ENCODE results near the gene KLHL34.

KLHL34 gene, protein sequence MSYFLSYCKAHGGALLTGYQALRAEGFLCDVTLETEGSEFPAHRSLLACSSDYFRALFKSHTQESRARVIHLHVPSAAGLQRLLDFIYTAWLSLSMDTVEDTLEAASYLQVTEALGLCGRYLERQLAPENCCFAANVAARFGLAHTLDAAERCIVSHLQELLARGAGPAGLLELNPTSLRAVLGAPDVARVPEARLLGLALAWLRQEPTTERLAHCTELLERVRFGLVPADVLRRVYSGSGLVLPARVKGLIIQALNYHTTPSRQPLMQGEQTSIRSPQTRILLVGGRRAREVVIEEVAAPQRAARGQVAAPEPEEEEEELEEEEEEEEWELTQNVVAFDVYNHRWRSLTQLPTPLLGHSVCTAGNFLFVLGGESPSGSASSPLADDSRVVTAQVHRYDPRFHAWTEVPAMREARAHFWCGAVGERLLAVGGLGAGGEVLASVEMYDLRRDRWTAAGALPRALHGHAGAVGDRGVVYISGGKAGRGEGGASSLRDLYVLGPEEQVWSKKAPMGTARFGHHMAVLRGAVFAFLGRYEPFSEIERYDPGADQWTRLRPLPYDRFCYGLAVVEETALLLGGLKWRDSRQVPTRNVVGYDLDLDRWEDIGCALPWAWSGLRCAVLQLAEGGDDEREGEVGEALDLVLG

GRCh38 chrX:21658152-21658737 lies at the start of gene KLHL34:
TSS of gene KLHL34 (minus strand) at chrX:21658330. CDS start at chrX:21657788, 542 bp downstream.
- DNase-seq = no peak
- in situ Hi-C loops (cut with HindIII; ENCODE audit: low pct_ligation_motif_present, low pct_unique_long_range_greater_than_20kb, low sequenced_read_pairs) = no loop called here

DNA sequence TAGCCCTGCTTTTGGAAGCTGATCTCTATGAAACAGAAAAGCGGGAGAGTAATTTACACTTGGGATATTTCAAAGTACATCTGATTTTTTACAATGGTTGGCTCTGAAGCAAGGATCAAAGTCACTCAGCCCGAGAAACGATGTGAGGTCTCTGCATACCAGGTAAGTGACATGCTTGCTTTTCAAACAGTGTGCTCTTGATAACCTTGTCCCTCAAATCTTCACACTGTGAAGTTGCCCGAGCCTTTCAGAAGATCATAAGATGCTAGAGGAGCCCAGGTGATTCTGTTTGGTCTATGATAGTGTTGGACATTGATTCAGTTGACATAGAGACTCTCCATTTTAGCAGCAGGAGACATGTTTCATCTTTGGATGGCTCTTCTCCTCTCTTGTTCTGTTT lies 47.1 kb upstream of the KLHL34 start:
- in situ Hi-C loops (cut with HindIII; ENCODE audit: low pct_ligation_motif_present, low pct_unique_long_range_greater_than_20kb, low sequenced_read_pairs) = no loop called here

DNA sequence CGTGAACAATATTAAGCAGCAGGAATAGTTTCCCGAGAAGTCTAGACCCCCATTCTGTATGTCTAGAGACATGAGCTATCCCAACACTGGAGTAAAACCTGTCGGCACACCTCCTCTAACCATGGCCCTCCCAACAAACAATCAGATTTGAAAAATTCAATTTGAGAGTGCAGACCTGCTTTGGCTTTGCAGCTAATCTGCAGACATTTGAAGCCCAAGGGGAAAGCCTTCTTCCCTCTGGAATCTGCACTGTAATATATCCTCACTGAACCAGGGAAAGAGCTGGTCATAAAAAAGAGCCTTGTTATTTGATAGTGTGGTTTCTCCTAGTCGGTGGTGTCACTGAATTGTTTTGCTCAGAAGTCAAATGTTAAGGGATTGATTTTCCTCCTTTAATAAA lies 44.6 kb upstream of the KLHL34 start:
- in situ Hi-C loops (cut with HindIII; ENCODE audit: low pct_ligation_motif_present, low pct_unique_long_range_greater_than_20kb, low sequenced_read_pairs) = no loop called here
- no peak for DNase-seq

More for the DNA sequence above, 47.1 kb upstream of the KLHL34 start:
- DNase-seq = no peak

- no peak for DNase-seq
- in situ Hi-C loops (cut with HindIII; ENCODE audit: low pct_ligation_motif_present, low pct_unique_long_range_greater_than_20kb, low sequenced_read_pairs) = no loop called here
Observed at GRCh38 chrX:21700967-21701366, 42.8 kb upstream of the KLHL34 start.

DNA sequence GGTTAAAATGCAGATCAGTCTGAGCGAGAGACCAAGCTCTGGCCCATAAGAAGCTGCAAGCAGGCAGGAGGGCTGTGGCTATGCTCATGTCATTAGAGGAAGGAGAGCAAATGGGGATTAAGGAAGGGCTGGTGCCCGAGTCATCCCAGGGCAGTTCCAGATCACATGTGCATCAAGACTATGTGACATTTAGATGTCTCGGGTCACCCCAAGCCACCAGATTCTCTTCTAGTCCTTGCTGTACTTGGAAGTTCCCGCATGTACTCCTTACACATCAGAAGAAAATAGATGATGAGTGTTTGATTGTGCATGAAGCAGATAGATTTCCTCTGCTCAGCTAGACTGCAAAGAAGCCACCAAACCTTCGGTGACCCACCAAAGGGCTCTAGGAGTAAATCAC lies 42.1 kb upstream of the KLHL34 start:
- DNase-seq = no peak
- in situ Hi-C loops (cut with HindIII; ENCODE audit: low pct_ligation_motif_present, low pct_unique_long_range_greater_than_20kb, low sequenced_read_pairs) = no loop called here

DNA sequence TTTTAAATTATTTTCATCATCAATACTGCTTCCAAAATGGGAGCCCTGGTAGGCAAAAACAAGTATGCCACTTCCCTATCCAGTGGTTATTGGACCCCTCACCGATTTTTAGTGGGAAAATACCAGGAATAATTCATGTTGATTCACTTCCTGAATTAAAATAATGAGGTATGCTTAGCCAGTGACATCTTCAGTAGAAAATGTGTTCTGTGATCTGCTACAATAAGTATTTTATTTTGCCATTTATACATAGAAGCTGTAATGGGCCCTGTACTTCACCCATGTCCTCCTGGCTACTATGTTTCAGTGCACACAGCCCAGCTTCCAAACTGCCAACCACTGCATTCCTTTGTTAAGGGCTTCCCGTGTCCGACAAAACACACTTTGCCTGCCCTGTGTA lies 41.0 kb upstream of the KLHL34 start:
- in situ Hi-C loops (cut with HindIII; ENCODE audit: low pct_ligation_motif_present, low pct_unique_long_range_greater_than_20kb, low sequenced_read_pairs) = no loop called here
- no peak for DNase-seq

- no peak for DNase-seq
- in situ Hi-C loops (cut with HindIII; ENCODE audit: low pct_ligation_motif_present, low pct_unique_long_range_greater_than_20kb, low sequenced_read_pairs) = no loop called here
Observed at GRCh38 chrX:21698272-21698671, 40.1 kb upstream of the KLHL34 start.

DNA sequence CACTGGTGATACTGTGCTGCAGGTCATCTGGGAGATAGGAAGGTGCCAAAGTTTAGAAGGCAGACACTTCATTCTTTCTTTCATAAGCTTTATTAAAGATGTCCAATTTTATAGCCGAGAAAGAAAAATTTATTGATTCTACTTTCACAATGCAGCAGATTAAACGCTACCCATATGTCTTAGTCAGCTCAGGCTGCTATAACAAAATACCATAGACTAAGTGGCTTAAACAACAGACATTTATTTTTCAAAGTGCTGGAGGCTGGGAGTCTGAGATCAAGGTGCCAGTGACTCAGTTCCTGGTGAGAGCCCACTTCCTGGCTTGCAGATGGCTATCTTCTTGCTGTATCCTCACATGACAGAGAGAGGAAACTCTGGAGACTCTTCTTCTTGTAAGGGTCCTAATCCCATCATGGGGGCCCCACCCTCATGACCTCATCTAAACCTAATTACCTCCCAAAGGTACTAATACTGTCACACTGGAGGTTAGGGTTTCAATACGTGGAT lies 33.4 kb upstream of the KLHL34 start:
- DNase-seq = no peak
- in situ Hi-C loops (cut with HindIII; ENCODE audit: low pct_ligation_motif_present, low pct_unique_long_range_greater_than_20kb, low sequenced_read_pairs) = no loop called here

- no peak for DNase-seq
- in situ Hi-C loops (cut with HindIII; ENCODE audit: low pct_ligation_motif_present, low pct_unique_long_range_greater_than_20kb, low sequenced_read_pairs) = no loop called here
Observed at GRCh38 chrX:21683941-21684340, 25.8 kb upstream of the KLHL34 start.

DNA sequence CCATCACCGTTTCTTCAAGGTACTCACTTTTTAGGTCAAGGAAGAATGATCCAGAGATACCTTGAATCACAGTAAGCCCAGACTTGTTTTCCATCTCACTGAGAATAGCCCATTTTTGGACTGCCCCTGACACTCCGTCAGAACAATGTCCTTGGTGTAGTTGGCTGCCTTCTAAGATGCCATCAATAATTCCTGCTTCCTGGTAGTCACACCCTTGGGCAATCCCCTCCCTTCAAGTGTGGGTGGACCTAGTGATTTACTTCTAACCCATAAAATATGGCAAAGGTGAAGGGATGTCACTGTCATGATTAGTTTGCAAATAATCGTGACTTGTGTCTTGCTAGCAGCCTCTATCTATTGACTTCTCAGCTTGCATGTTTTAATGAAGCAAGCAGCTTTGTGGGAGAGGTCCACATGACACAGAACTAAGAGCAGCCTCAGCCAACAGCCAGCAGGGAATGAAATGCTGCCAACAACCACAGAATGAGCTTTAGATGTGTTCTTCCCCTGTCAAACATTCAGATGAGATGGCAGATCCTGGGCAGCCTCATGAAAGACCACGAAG lies 20.0 kb upstream of the KLHL34 start:
- in situ Hi-C loops (cut with HindIII; ENCODE audit: low pct_ligation_motif_present, low pct_unique_long_range_greater_than_20kb, low sequenced_read_pairs) = no loop called here
- no peak for DNase-seq

GRCh38 chrX:21675931-21676330 lies 17.8 kb upstream of the KLHL34 start:
- in situ Hi-C loops (cut with HindIII; ENCODE audit: low pct_ligation_motif_present, low pct_unique_long_range_greater_than_20kb, low sequenced_read_pairs) = no loop called here
- DNase-seq = no peak

GRCh38 chrX:21674430-21675186 lies 16.5 kb upstream of the KLHL34 start:
- in situ Hi-C loops (cut with HindIII; ENCODE audit: low pct_ligation_motif_present, low pct_unique_long_range_greater_than_20kb, low sequenced_read_pairs) = no loop called here
- DNase-seq = no peak

DNA sequence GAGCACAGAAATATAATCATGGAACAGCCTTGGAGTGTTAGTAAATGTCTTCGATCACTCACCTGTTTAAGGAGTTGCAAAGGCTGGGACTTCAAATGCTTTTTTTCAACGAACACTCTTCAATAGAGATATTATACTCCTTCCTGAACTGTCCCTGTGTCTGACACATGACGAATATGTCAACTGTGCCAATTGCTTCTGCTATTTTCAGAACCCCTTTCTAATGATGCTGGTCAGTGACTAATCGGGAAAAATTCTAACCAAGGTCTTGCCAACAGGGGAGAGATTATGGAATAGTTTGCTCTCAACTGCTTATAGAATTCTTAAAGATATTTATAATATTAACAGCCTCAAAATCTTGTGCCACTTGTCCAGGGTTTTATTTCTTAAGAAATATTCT lies 8.5 kb upstream of the KLHL34 start:
- in situ Hi-C loops (cut with HindIII; ENCODE audit: low pct_ligation_motif_present, low pct_unique_long_range_greater_than_20kb, low sequenced_read_pairs) = no loop called here
- DNase-seq = no peak

DNA sequence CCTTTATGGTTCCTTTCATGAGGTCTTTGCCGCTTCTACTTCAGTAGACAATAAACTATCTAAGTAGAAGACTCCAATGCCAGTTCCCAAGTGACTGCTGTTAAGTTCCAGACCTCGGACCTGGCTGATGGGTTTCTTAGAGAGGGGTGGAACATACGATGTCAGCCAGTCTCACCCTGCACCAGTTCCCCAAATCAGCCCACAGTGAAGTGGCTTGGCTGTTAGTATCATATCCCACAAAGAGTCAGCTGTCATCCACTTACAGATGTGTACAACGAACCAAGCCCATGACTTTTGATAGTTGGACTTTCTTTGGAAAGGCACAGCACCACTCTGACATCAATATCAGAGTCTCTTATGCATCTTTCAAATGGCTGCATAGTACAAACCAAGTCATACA lies 8.1 kb upstream of the KLHL34 start:
- in situ Hi-C loops (cut with HindIII; ENCODE audit: low pct_ligation_motif_present, low pct_unique_long_range_greater_than_20kb, low sequenced_read_pairs) = no loop called here
- DNase-seq = no peak

DNA sequence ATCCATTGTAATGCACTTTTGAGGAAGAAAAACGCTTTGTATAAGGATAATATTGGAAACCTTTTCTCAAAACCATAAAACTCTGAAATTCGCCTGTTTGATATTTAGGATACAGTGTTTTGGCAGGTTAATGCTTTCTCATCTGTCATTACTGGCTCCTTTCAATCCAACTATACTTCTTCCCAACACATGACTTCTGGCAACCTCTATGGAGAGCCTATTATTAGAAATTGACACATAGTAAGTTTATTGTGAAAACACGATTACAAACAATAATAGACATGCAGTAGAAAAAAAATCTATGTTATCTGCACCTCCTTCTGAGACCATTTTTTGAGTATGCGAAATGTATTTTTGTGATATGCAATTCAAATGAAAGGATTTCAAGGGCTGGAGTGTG lies 4.6 kb upstream of the KLHL34 start:
- no peak for DNase-seq
- in situ Hi-C loops (cut with HindIII; ENCODE audit: low pct_ligation_motif_present, low pct_unique_long_range_greater_than_20kb, low sequenced_read_pairs) = no loop called here

- DNase-seq = no peak
- in situ Hi-C loops (cut with HindIII; ENCODE audit: low pct_ligation_motif_present, low pct_unique_long_range_greater_than_20kb, low sequenced_read_pairs) = no loop called here
Observed at GRCh38 chrX:21661316-21661715, 3.2 kb upstream of the KLHL34 start.

- in situ Hi-C loops (cut with HindIII; ENCODE audit: low pct_ligation_motif_present, low pct_unique_long_range_greater_than_20kb, low sequenced_read_pairs) = no loop called here
- DNase-seq = no peak
Observed at GRCh38 chrX:21660156-21660555, 2.0 kb upstream of the KLHL34 start.

DNA sequence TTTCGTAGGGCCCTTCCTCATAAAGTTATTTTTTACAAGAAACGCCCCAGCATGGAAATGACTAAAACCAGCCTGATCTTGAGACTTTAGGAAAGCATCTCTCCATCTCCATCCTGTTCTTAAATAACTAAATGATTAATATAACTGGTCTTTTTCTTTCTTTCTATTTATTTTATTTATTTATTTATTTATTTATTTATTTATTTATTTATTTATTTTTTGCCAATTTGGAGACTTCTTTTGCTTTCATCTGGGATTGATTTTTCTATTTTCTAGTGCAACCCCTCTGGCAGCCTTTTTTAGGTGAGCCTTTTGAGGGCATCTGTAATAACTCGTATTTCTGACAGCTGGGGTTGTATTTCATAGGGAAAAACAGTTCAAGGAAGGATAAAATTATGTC lies 1.2 kb upstream of the KLHL34 start:
- no peak for DNase-seq
- in situ Hi-C loops (cut with HindIII; ENCODE audit: low pct_ligation_motif_present, low pct_unique_long_range_greater_than_20kb, low sequenced_read_pairs) = no loop called here

DNA sequence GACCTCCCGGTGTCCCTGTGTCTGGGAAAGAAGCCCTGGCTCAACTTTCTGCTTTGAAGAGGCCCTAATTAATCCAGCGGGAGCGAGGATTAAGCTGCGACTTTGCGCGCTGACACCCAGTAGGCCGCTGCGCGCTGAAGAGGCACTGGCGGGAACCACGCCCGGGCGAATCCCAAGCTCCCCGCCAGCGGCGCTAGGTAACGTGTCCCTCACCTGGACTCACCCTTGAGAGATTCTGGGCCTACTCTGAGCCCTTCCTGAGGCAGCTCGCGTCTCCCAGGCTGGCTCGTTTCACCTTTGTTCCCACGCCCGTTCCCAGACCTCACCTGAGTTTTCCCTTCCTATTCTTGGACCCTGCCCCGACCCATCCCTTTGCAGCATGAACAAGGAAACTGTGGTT lies 616 bp upstream of the KLHL34 start:
- in situ Hi-C loops (cut with HindIII; ENCODE audit: low pct_ligation_motif_present, low pct_unique_long_range_greater_than_20kb, low sequenced_read_pairs) = no loop called here
- no peak for DNase-seq
